Measurements from ENCODE around the gene AKT1S1.

DNA sequence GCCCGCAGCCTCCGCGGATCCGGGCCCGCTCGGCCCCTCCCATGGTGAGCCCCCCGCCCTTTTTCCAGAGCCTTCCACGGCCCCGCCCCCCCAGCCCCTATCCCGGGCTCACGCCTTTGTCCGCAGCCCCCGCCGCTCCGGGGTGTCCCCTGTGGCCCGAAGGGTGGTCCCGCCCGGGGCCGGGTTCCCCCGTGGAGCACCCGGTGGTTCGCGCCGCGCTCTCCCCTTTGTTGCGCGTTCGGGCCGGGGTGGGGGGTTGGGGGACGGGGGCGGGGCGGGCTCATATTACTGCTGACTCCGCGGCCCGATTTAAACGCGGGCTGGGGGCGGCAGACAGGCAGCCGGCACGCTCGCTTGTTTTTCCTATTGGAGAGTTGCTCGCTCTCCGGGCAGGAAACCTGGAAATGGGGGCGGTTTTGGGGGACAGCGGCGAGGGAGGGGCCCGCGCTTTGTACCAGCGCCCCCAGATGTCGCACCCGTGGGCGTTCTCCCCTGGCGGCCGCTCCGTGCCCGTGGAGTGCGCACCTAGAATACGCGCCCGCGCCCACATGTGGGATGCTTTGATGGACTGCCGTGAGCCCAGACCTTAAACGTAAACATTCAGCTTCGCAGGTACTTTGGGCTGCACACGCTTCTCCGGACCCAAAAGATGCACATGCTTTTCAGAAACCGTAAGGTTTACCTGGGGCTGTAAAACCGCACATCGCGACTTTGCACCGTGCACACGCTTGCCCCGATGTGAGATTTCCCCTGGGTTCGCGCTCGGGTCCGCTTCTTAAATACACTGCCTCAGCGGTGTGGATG is 25.5 kb downstream of the AKT1S1 start:
- peak in 1 of 12 donors; percentile 6 for TF ChIP-seq CTCF (IDR thresholded peaks at IDR 0.05)
- TF ChIP-seq POLR2A (IDR thresholded peaks at IDR 0.05), result no peak

All from heart left ventricle (tissue), 13 donors.